ENCODE data around the gene BMAL1. TPM values are rescaled to one million over a fixed set of nuclear protein-coding genes. Genes with fewer than 3 reads are reported as not detected.

The BMAL1 gene
- total RNA-seq, 1 donor from 2014 or later, result 7.7 TPM

DNA sequence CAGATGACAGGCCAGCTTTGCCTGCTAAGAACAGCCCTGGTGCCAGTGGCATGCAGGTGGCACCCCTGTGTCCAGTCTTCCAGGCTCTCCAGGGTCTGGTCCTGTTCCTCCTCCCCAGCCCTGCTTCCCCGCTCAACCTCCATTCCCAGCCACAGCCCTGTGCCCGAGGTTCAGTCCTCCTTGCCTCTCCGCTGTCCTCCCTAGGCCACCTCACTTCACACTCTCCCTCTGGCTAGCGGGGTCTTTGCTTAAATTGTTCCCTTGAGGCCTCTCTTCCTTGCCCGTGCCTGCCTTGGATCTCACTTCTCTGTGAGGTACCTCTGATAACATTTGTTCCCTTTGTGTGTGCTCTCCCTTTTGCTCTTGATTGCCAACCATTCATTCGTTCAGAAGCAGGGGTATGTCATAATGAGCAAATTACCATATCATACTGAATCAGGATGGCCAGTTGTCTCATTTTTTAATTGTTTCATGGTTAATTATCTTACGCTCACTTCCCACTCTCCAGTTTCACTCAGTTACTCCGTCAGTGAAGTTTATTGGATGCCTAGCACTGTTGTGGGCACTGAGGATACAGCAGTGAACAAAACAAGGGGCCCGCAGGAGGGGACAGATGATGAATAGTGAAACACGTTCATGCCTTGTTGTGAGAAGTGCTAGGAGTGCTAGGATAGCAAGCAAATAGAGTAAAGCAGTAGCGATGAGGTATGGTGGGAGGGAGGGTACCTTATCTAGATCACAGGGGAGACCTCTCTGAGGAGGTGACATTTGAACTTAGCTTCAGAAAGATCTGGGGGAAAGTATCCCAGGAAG, 7.4 kb downstream of the BMAL1 start:
- TF ChIP-seq, protein P1, sequence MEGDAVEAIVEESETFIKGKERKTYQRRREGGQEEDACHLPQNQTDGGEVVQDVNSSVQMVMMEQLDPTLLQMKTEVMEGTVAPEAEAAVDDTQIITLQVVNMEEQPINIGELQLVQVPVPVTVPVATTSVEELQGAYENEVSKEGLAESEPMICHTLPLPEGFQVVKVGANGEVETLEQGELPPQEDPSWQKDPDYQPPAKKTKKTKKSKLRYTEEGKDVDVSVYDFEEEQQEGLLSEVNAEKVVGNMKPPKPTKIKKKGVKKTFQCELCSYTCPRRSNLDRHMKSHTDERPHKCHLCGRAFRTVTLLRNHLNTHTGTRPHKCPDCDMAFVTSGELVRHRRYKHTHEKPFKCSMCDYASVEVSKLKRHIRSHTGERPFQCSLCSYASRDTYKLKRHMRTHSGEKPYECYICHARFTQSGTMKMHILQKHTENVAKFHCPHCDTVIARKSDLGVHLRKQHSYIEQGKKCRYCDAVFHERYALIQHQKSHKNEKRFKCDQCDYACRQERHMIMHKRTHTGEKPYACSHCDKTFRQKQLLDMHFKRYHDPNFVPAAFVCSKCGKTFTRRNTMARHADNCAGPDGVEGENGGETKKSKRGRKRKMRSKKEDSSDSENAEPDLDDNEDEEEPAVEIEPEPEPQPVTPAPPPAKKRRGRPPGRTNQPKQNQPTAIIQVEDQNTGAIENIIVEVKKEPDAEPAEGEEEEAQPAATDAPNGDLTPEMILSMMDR (IDR thresholded peaks at IDR 0.05; ENCODE audit: unreplicated experiment), result no peak
- H3K36me3 Mint-ChIP-seq (ENCODE audit: low read depth, unreplicated experiment), result no peaks in the 10 kb centered on the region
- peaks cover 2% of the 10 kb centered on the region for H3K4me1 Mint-ChIP-seq (ENCODE audit: unreplicated experiment)
- H3K4me3 Mint-ChIP-seq (ENCODE audit: unreplicated experiment), result no peak overlapping the region
- no peak overlapping the region for H3K27ac Mint-ChIP-seq (ENCODE audit: unreplicated experiment)
- no peak for DNase-seq (ENCODE audit: low spot score)
- H3K9me3 Mint-ChIP-seq (ENCODE audit: unreplicated experiment), result no peaks in the 10 kb centered on the region
- H3K27me3 Mint-ChIP-seq (ENCODE audit: unreplicated experiment), result peaks cover 9% of the 10 kb centered on the region

DNA sequence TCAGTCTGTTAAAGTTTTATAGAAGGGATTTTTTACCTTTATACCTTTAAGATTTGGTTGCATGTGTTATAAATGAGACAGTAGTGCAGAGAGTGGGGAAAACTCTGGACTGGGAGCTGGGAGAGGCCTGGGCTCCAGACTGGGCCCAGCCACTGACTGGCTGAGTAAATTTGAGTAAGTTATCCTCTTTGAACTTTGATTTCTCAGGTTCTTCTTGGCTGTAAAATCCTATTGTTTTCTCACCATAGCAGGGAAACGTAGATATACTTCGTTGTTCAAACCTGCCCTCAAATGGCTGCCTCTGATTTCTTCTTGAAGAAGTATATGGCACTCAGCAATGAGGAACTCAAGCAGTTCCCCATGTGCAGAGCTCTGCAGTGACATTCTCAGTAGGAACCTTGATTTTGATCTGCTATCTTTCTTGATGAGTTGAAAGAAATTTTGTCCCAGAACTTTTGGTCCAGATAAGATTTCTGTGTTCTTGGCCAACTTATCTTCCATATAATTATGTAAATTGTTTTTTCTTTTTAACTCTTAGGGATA, 8.8 kb downstream of the BMAL1 start:
- Mint-ChIP-seq H3K4me1 (ENCODE audit: unreplicated experiment) (no peaks in the 10 kb centered on the region), H3K27me3 (ENCODE audit: unreplicated experiment) (peaks cover 6% of the 10 kb centered on the region), H3K36me3 (ENCODE audit: low read depth, unreplicated experiment) (no peaks in the 10 kb centered on the region), H3K4me3 (ENCODE audit: unreplicated experiment) (no peak overlapping the region), H3K27ac (ENCODE audit: unreplicated experiment) (no peak overlapping the region), H3K9me3 (ENCODE audit: unreplicated experiment) (no peaks in the 10 kb centered on the region)
- TF ChIP-seq, protein P1 (IDR thresholded peaks at IDR 0.05; ENCODE audit: unreplicated experiment), result no peak
- DNase-seq (ENCODE audit: low spot score), result no peak

DNA sequence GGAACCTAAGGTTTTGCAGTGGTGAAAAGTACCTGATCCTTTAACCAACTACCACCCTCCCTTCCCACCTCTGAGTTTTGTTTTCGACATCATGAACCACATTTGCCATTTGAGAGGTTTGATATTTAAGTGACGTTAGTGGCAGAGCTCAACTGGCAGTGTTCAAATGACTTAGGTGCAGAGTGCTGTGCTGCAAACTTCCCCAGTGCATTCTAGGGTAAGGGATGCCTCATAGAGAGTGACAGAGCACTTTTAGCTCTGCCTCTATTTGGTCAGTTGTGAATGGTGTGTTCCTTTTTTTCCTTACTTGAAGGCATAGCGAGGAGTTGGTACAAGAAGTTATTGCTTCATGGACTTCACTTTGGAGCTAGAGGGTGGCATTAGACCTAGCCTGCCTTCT, 9.4 kb downstream of the BMAL1 start:
- Mint-ChIP-seq H3K36me3 (ENCODE audit: low read depth, unreplicated experiment) (no peaks in the 10 kb centered on the region), H3K27me3 (ENCODE audit: unreplicated experiment) (no peaks in the 10 kb centered on the region), H3K4me3 (ENCODE audit: unreplicated experiment) (no peak overlapping the region), H3K4me1 (ENCODE audit: unreplicated experiment) (no peaks in the 10 kb centered on the region), H3K9me3 (ENCODE audit: unreplicated experiment) (no peaks in the 10 kb centered on the region), H3K27ac (ENCODE audit: unreplicated experiment) (no peak overlapping the region)
- TF ChIP-seq, protein P1 (IDR thresholded peaks at IDR 0.05; ENCODE audit: unreplicated experiment), result no peak
- no peak for DNase-seq (ENCODE audit: low spot score)

DNA sequence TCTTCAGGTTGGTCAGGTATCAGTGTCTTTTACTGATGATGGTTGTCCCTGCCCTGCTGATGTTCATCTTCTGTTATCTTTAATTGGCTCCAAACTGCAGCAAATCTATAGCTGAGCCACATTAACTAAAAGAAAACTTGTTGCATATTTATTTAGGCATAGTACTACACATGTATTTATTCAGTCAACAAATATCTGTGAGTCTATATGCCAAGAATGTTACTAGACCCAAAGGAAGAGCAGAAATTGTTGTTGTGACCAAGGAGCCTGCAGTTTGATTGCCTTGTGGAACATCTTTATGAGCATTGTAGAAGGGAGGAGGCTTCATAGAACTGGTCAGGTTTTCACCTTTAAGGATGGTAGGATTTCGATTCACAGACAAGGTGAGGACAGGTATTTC, 10.1 kb downstream of the BMAL1 start:
- Mint-ChIP-seq H3K27me3 (ENCODE audit: unreplicated experiment) (no peaks in the 10 kb centered on the region), H3K9me3 (ENCODE audit: unreplicated experiment) (no peaks in the 10 kb centered on the region), H3K27ac (ENCODE audit: unreplicated experiment) (no peak overlapping the region), H3K36me3 (ENCODE audit: low read depth, unreplicated experiment) (no peaks in the 10 kb centered on the region), H3K4me3 (ENCODE audit: unreplicated experiment) (no peak overlapping the region), H3K4me1 (ENCODE audit: unreplicated experiment) (no peaks in the 10 kb centered on the region)
- no peak for DNase-seq (ENCODE audit: low spot score)
- TF ChIP-seq, protein P1 (IDR thresholded peaks at IDR 0.05; ENCODE audit: unreplicated experiment), result no peak

DNA sequence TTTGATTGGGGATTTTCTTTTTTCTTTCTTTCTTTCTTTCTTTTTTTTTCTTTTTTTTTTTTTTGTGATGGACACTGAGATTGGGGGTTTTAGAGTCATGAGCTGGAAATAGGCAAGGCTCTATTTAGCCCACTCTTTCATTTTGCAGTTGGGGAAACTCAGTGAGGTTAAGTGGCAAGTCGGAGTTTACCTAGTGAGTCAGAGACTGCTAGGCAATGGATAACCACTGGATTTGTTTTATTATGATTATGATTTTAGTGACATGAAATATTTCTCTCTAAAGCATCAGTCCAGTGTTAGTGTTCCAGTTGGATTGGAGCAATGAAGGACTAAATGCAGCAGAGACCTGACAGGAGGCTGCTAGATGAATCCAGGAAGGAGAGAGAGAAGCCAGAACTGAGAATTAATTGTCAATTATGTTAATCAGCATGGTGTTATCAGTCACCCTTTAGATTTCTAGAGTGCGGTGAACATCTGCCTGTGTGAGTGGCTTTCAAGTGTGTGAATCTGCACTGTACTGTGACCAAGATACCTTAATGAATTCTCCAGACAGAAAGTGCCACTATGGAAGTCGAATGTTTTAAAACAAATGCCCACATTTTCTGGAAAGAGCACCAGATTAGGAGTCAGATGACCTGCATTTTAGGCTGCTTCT, 10.9 kb downstream of the BMAL1 start:
- TF ChIP-seq, protein P1 (IDR thresholded peaks at IDR 0.05; ENCODE audit: unreplicated experiment), result no peak
- Mint-ChIP-seq H3K4me3 (ENCODE audit: unreplicated experiment) (no peak overlapping the region), H3K27me3 (ENCODE audit: unreplicated experiment) (no peaks in the 10 kb centered on the region), H3K9me3 (ENCODE audit: unreplicated experiment) (no peaks in the 10 kb centered on the region), H3K27ac (ENCODE audit: unreplicated experiment) (no peak overlapping the region), H3K4me1 (ENCODE audit: unreplicated experiment) (no peaks in the 10 kb centered on the region), H3K36me3 (ENCODE audit: low read depth, unreplicated experiment) (no peaks in the 10 kb centered on the region)
- no peak for DNase-seq (ENCODE audit: low spot score)
